Vagina (tissue), 2 donors: ENCODE results near the gene TPX2.

Experiments
- CTCF ChIP-seq, 3 experiments: fragments of 450-650 bp in 2 of 3; fragments of 200-600 bp in 1 of 3; sonication (generic) in 1 of 3; IDR thresholded peaks; one replicate each; pipeline ENCODE4 v1.5.1; 2017 to 2019; ENCODE audit warnings: antibody characterized with exemption in 3 of 3, mild to moderate bottlenecking in 2 of 3, moderate library complexity in 2 of 3
- POLR2A ChIP-seq, 2 donors: fragments of 450-650 bp; IDR thresholded peaks; one replicate each; pipeline ENCODE4 v1.6.1; 2017; ENCODE audit warnings: antibody characterized with exemption in 2 of 2, mild to moderate bottlenecking in 2 of 2, moderate library complexity in 2 of 2
- POLR2AphosphoS5 ChIP-seq, 2 donors: sonication (generic); formaldehyde crosslinking; IDR thresholded peaks; one replicate each; pipeline ENCODE4 v1.9.0; 2017; ENCODE audit warnings: antibody characterized with exemption in 2 of 2, mild to moderate bottlenecking in 2 of 2, low read depth in 1 of 2; ENCODE audit not compliant: insufficient read depth in 1 of 2

- TF ChIP-seq CTCF (IDR thresholded peaks at IDR 0.05): no peak
- no peak for TF ChIP-seq POLR2A (IDR thresholded peaks at IDR 0.05)
- TF ChIP-seq POLR2AphosphoS5 (IDR thresholded peaks at IDR 0.05; ENCODE audit: insufficient read depth in 1 of 2, low read depth in 1 of 2): no peak
These were observed 37.5 kb upstream of the TPX2 start for GRCh38 chr20:31701591-31701990.
